ENCODE measurements around the gene TNFRSF4. TPM values are rescaled to one million over a fixed set of nuclear protein-coding genes. Genes with fewer than 3 reads are reported as not detected.

The TNFRSF4 gene
- total and polyA plus RNA-seq, 2 of the 13 experiments (the other 11 are each of a cell fraction or from before 2014, with no cell fraction given): not detected

GRCh38 chr1:1259119-1259488, 45.2 kb upstream of the TNFRSF4 start (continued):
- TF ChIP-seq HNRNPLL (IDR thresholded peaks at IDR 0.05; ENCODE audit: low read depth, low read length, poor library complexity, severe bottlenecking) (peak; percentile 21), ZNF484 (CRISPR knock-in tag; IDR thresholded peaks at IDR 0.05; ENCODE audit: borderline replicate concordance, low read depth) (no peak)

GRCh38 chr1:1256956-1257871, 43.3 kb upstream of the TNFRSF4 start:
- no peaks in the 10 kb centered on the region for H3K79me2 ChIP-seq (ENCODE audit: insufficient read depth, low read length)
- TF ChIP-seq CEBPG (CRISPR knock-in tag; IDR thresholded peaks at IDR 0.05) (no peak), AGO2 (optimal IDR thresholded peaks at IDR 0.05; ENCODE audit: low read depth, low read length) (peak; percentile 30)
- 95% methylated on average over 24 of the region's 31 CpGs for WGBS (ENCODE audit: low lambda C conversion rate)
- CTCF ChIA-PET (ENCODE audit: low intra/inter-chr PET ratio, low total read pairs): no interaction called here
- no peaks in the 10 kb centered on the region for H3K27me3 ChIP-seq (ENCODE audit: control insufficient read depth in 1 of 2, insufficient read depth in 2 of 2, low read length in 2 of 2)
- intact Hi-C loops (cut with micrococcal nuclease; ENCODE audit: unreplicated experiment) (no loop called here), in situ Hi-C loops (cut with HindIII; ENCODE audit: extremely low pct_ligation_motif_present, low pct_unique_long_range_greater_than_20kb) (no loop called here)
- no peaks in the 10 kb centered on the region for H3K4me1 ChIP-seq (ENCODE audit: insufficient read depth, low read length)
- DNase-seq (ENCODE audit: low spot score) (no peak), FAIRE-seq (no peak), ATAC-seq (no peak)
- H3K4me3 ChIP-seq (replicated peaks in 1 of 3; ENCODE audit: insufficient read depth in 1 of 3, low read depth in 2 of 3, low read length in 3 of 3): no peak overlapping the region
- H4K20me1 ChIP-seq (ENCODE audit: insufficient read depth, low read length): no peaks in the 10 kb centered on the region
- H3K27ac ChIP-seq (ENCODE audit: extremely low read length, insufficient read depth, low read length): no peak overlapping the region
- POLR2A ChIA-PET: no interaction called here
- H3K9ac ChIP-seq (ENCODE audit: insufficient read depth, low read depth, low read length): no peak overlapping the region
- no peak overlapping the region for H2AFZ ChIP-seq (ENCODE audit: low read length)
- H3K4me2 ChIP-seq (ENCODE audit: low read depth, low read length): no peak overlapping the region
- H3K36me3 ChIP-seq (replicated peaks in 1 of 2; ENCODE audit: control insufficient read depth in 1 of 2, insufficient read depth in 2 of 2, low read length in 2 of 2): peaks cover 17 to 45% of the 10 kb centered on the region in 2 experiments; a peak in 4 of 5 replicates
- no TSS peak for BruUV-seq (replicated peaks)
- no peaks in the 10 kb centered on the region for H3K9me3 ChIP-seq (ENCODE audit: low read length)

- ChIA-PET CTCF (ENCODE audit: low intra/inter-chr PET ratio, low total read pairs) (no interaction called here), POLR2A (no interaction called here)
- TF ChIP-seq RBM22 (optimal IDR thresholded peaks at IDR 0.05; ENCODE audit: low read length) (peak; percentile 17), PAXIP1 (CRISPR knock-in tag; conservative IDR thresholded peaks at IDR 0.05) (no peak), BCL6 (CRISPR knock-in tag; IDR thresholded peaks at IDR 0.05) (no peak), RBFOX2 (IDR thresholded peaks at IDR 0.05; ENCODE audit: low read depth, low read length) (0 out of 2 replicates have a peak, but pooled peaks have one; percentile 36), E2F1 (CRISPR knock-in tag; IDR thresholded peaks at IDR 0.05) (no peak)
- H3K9ac ChIP-seq (ENCODE audit: insufficient read depth, low read depth, low read length): no peak overlapping the region
- no peak overlapping the region for H2AFZ ChIP-seq (ENCODE audit: low read length)
- H3K4me1 ChIP-seq (ENCODE audit: insufficient read depth, low read length): no peaks in the 10 kb centered on the region
- DNase-seq (ENCODE audit: low spot score) (no peak), ATAC-seq (no peak), FAIRE-seq (no peak)
- no peak overlapping the region for H3K4me2 ChIP-seq (ENCODE audit: low read depth, low read length)
- BruUV-seq (replicated peaks): TSS peak; percentile 52
- peaks cover 13 to 31% of the 10 kb centered on the region in 2 experiments; a peak in 4 of 5 replicates for H3K36me3 ChIP-seq (replicated peaks in 1 of 2; ENCODE audit: control insufficient read depth in 1 of 2, insufficient read depth in 2 of 2, low read length in 2 of 2)
- no peaks in the 10 kb centered on the region for H3K27me3 ChIP-seq (ENCODE audit: control insufficient read depth in 1 of 2, insufficient read depth in 2 of 2, low read length in 2 of 2)
- no peak overlapping the region for H3K27ac ChIP-seq (ENCODE audit: extremely low read length, insufficient read depth, low read length)
- intact Hi-C loops (cut with micrococcal nuclease; ENCODE audit: unreplicated experiment): no loop called here
- WGBS (ENCODE audit: low lambda C conversion rate): 99% methylated on average over 4 of the region's 10 CpGs
- H3K9me3 ChIP-seq (ENCODE audit: low read length): no peaks in the 10 kb centered on the region
- H3K79me2 ChIP-seq (ENCODE audit: insufficient read depth, low read length): no peaks in the 10 kb centered on the region
- no peak overlapping the region for H3K4me3 ChIP-seq (replicated peaks in 1 of 3; ENCODE audit: insufficient read depth in 1 of 3, low read depth in 2 of 3, low read length in 3 of 3)
- H4K20me1 ChIP-seq (ENCODE audit: insufficient read depth, low read length): no peaks in the 10 kb centered on the region
- in situ Hi-C loops (cut with HindIII; ENCODE audit: extremely low pct_ligation_motif_present, low pct_unique_long_range_greater_than_20kb): no loop called here
These were observed 41.7 kb upstream of the TNFRSF4 start for GRCh38 chr1:1255611-1256010.
